Measurements from ENCODE around the gene ESYT1.
"Not testable (repeated sequence)": the region's sequence is repeated elsewhere in the genome, so short reads cannot be mapped to it uniquely, and the experiment has no call there.

ESYT1 gene

GRCh38 chr12:56103823-56104108 lies 24.3 kb upstream of the ESYT1 start:
- DNase-seq (ENCODE audit: low read depth): peak; percentile 31

GRCh38 chr12:56104109-56104814 lies 23.8 kb upstream of the ESYT1 start, which contains the start of gene PA2G4:
Gene PA2G4, plus strand, starts transcription at chr12:56104559. Its CDS starts 179 bp downstream, at chr12:56104738.
- DNase-seq (ENCODE audit: low read depth): peak; percentile 84

- peak; percentile 21 for DNase-seq (ENCODE audit: low read depth)
Observed at GRCh38 chr12:56104815-56105608, 23.1 kb upstream of the ESYT1 start.

GRCh38 chr12:56105609-56105902 lies 22.5 kb upstream of the ESYT1 start:
- DNase-seq (ENCODE audit: low read depth): no peak

- no peak for DNase-seq (ENCODE audit: low read depth)
Observed at GRCh38 chr12:56107242-56107641, 20.8 kb upstream of the ESYT1 start.

- DNase-seq (ENCODE audit: low read depth): no peak
Observed at GRCh38 chr12:56110571-56110970, 17.5 kb upstream of the ESYT1 start.

- DNase-seq (ENCODE audit: low read depth): no peak
Observed at GRCh38 chr12:56114084-56114483, 14.0 kb upstream of the ESYT1 start.

GRCh38 chr12:56115329-56115728 lies 12.7 kb upstream of the ESYT1 start:
- no peak for DNase-seq (ENCODE audit: low read depth)

GRCh38 chr12:56116267-56117081 lies 11.6 kb upstream of the ESYT1 start, which contains the start of gene RPL41:
Gene RPL41, plus strand, starts transcription at chr12:56116633.
- peak; percentile 91 for DNase-seq (ENCODE audit: low read depth)

GRCh38 chr12:56117082-56117706 lies 10.9 kb upstream of the ESYT1 start:
- DNase-seq (ENCODE audit: low read depth): not testable (repeated sequence)

- peak; percentile 94 for DNase-seq (ENCODE audit: low read depth)
Observed at GRCh38 chr12:56117778-56118687, 10.0 kb upstream of the ESYT1 start, which contains the start of gene ZC3H10. Gene ZC3H10, plus strand, starts transcription at chr12:56118266. Its CDS starts 2,297 bp downstream, at chr12:56120563.

GRCh38 chr12:56118688-56119357 lies 9.2 kb upstream of the ESYT1 start:
- no peak for DNase-seq (ENCODE audit: low read depth)

GRCh38 chr12:56119361-56119796 lies 8.7 kb upstream of the ESYT1 start:
- peak; percentile 14 for DNase-seq (ENCODE audit: low read depth)

GRCh38 chr12:56120158-56120846 lies 7.8 kb upstream of the ESYT1 start:
- no peak for DNase-seq (ENCODE audit: low read depth)

GRCh38 chr12:56121204-56121870 lies 6.7 kb upstream of the ESYT1 start:
- DNase-seq (ENCODE audit: low read depth): no peak

GRCh38 chr12:56122637-56123036 lies 5.4 kb upstream of the ESYT1 start:
- no peak for DNase-seq (ENCODE audit: low read depth)

- DNase-seq (ENCODE audit: low read depth): no peak
Observed at GRCh38 chr12:56124133-56124532, 3.9 kb upstream of the ESYT1 start.

- DNase-seq (ENCODE audit: low read depth): no peak
Observed at GRCh38 chr12:56126732-56127239, 1.3 kb upstream of the ESYT1 start.

- no peak for DNase-seq (ENCODE audit: low read depth)
Observed at GRCh38 chr12:56127485-56127887, 581 bp upstream of the ESYT1 start.

Data from stimulated activated CD8-positive, alpha-beta memory T cell treated with anti-CD3 and anti-CD28 coated beads, Interleukin-15, amount 100 ng/mL, for 24 hours (primary cell).